H1 (cell line): ENCODE results near the gene PRPF6.

Experiments
- EP300 ChIP-seq, 2 experiments: IDR thresholded peaks; 1 replicate in 1 of 2; 2 replicates in 1 of 2; pipeline ENCODE4 v1.6.1; 2011 to 2012; ENCODE audit warnings: low read depth in 2 of 2, low read length in 2 of 2, mild to moderate bottlenecking in 2 of 2, borderline replicate concordance in 1 of 2, inconsistent platforms in 1 of 2, moderate library complexity in 1 of 2
- EZH2 ChIP-seq: fragments of 200-600 bp; sonication (generic); IDR thresholded peaks from 2 replicates; pipeline ENCODE4 v1.7.1; 2012; ENCODE audit warnings: low read depth, mild to moderate bottlenecking, moderate library complexity, low read length, inconsistent platforms; ENCODE audit not compliant: severe bottlenecking
- JUND ChIP-seq: IDR thresholded peaks from 2 replicates; pipeline ENCODE4 v1.6.1; 2011; ENCODE audit warnings: mild to moderate bottlenecking, improper control_type of control experiment, low read length
- MAFK ChIP-seq: IDR thresholded peaks from 2 replicates; pipeline ENCODE4 v1.6.1; 2012; ENCODE audit warnings: low read depth, mild to moderate bottlenecking, improper control_type of control experiment, low read length
- POLR2A ChIP-seq, 2 experiments: IDR thresholded peaks; 1 replicate in 1 of 2; 2 replicates in 1 of 2; pipeline ENCODE4 v1.6.1; 2011; ENCODE audit warnings: low read depth in 2 of 2, low read length in 2 of 2, mild to moderate bottlenecking in 2 of 2; ENCODE audit errors: control extremely low read depth in 1 of 2
- RBBP5 ChIP-seq: IDR thresholded peaks from 2 replicates; pipeline ENCODE4 v1.7.1; 2012; ENCODE audit warnings: low read depth, mild to moderate bottlenecking, inconsistent platforms, low read length, moderate library complexity, borderline replicate concordance
- SAP30 ChIP-seq: fragments of 300-600 bp; sonication (generic); IDR thresholded peaks from 2 replicates; pipeline ENCODE4 v1.7.1; 2012; ENCODE audit warnings: low read length, moderate library complexity, mild to moderate bottlenecking, inconsistent platforms; ENCODE audit not compliant: insufficient read depth, insufficient replicate concordance
- SP2 ChIP-seq: IDR thresholded peaks from 2 replicates; pipeline ENCODE4 v1.6.1; 2012; ENCODE audit warnings: mild to moderate bottlenecking, low read length, inconsistent platforms
- TAF1 ChIP-seq: IDR thresholded peaks from 2 replicates; pipeline ENCODE4 v1.6.1; 2011; ENCODE audit warnings: mild to moderate bottlenecking, low read depth, low read length
- TBP ChIP-seq: IDR thresholded peaks from 2 replicates; pipeline ENCODE4 v1.6.1; 2011; ENCODE audit warnings: low read depth, low read length, improper control_type of control experiment
- TF ChIP-seq, protein P1 (sequence below), 3 experiments: IDR thresholded peaks; 1 replicate in 2 of 3; 2 replicates in 1 of 3; pipeline versions ENCODE4 v1.5.1 to v1.6.1; 2011; ENCODE audit warnings: low read length in 3 of 3, mild to moderate bottlenecking in 3 of 3, inconsistent platforms in 2 of 3, low read depth in 1 of 3, moderate library complexity in 1 of 3; ENCODE audit not compliant: insufficient read depth in 1 of 3; ENCODE audit errors: control extremely low read depth in 1 of 3

GRCh38 chr20:64037498-64038213 lies 56.7 kb downstream of the PRPF6 start:
- TF ChIP-seq JUND (no peak), POLR2A (IDR thresholded peaks at IDR 0.05; ENCODE audit: control extremely low read depth in 1 of 2, low read depth in 2 of 2, low read length in 2 of 2) (no peak), TAF1 (no peak), RBBP5 (no peak), SP2 (no peak), MAFK (no peak), EP300 (IDR thresholded peaks at IDR 0.05; ENCODE audit: borderline replicate concordance in 1 of 2, low read depth in 2 of 2, low read length in 2 of 2) (no peak), EZH2 (no peak), TBP (no peak), SAP30 (no peak)
- TF ChIP-seq, protein P1, sequence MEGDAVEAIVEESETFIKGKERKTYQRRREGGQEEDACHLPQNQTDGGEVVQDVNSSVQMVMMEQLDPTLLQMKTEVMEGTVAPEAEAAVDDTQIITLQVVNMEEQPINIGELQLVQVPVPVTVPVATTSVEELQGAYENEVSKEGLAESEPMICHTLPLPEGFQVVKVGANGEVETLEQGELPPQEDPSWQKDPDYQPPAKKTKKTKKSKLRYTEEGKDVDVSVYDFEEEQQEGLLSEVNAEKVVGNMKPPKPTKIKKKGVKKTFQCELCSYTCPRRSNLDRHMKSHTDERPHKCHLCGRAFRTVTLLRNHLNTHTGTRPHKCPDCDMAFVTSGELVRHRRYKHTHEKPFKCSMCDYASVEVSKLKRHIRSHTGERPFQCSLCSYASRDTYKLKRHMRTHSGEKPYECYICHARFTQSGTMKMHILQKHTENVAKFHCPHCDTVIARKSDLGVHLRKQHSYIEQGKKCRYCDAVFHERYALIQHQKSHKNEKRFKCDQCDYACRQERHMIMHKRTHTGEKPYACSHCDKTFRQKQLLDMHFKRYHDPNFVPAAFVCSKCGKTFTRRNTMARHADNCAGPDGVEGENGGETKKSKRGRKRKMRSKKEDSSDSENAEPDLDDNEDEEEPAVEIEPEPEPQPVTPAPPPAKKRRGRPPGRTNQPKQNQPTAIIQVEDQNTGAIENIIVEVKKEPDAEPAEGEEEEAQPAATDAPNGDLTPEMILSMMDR (IDR thresholded peaks at IDR 0.05; ENCODE audit: control extremely low read depth in 1 of 3, insufficient read depth in 1 of 3, low read depth in 1 of 3, low read length in 3 of 3): no peak
